D341Med (cell line): ENCODE measurements around the gene NIPBL.
"Not testable (repeated sequence)": the region's sequence is repeated elsewhere in the genome, so short reads cannot be mapped to it uniquely, and the experiment has no call there.

ENCODE experiments used
- DNase-seq: peaks from one replicate; pipeline ENCODE4 v3.0.0; 2012; ENCODE audit warnings: low spot score

Gene NIPBL

DNA sequence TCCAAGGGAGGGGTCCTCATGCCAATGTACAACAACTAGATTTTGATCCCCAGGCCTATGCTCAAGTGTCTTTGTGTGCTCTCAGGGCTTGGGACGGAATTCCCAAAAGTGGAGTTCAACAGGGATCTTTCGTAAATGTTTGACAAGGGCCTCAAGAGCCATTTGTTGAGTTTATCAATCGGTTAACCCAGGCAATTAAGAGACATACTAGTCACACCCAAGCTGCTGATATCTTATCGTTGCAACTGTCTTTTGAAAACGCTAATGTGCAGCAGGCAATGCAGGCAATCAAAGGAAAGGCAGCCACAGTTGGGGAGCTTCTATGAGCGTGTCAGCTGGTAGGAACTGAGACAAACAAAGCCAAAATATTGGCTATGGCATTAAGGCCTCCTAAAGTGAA lies 211.4 kb downstream of the NIPBL start:
- DNase-seq, result no peak

DNA sequence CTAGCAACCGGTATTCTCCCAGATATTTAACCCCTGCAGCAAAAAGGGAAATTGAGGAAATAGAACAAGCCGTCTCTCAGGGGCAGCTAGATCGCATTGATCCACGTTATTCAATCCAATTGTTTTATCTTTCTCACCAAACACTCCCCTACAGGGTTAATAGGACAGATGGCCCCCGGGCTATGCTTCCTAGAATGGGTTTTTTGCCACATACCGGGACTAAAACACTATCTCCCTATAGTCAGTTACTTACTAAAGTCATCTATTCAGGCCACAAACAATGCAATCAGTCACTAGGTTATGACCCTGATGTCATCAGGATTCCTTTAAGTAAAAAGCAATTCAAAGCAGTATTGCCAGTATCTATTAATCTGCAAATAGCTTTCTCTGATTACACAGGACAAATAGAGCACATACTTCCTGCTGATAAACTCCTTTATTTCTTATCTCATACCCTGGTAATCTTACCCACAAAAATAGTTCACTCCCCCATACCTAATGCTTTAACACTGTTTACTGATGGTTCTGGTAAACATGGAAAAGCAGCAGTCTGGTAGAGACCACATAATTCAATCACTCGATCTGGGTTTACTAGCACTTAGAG lies 213.7 kb downstream of the NIPBL start:
- no peak for DNase-seq

GRCh38 chr5:37090781-37091180 lies 214.2 kb downstream of the NIPBL start:
- no peak for DNase-seq

DNA sequence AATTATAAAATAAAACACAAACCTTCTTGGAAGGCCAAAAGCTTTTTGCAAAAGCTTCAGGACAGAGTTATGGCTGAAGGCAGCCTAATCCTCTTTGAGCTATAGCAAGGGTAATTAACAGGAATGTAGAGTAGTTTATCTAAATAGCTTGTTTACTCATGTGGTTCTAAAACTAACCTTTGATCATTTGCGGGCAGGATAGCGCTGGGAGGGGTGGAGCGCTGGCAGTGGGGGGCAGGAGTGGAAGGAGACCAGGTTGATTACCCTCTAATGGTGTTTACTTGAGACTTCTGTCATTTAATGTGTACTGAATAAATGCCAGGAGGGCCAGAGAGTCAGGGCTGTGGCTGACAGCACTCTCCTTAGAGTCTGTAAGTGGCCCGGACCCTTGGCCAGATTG lies 217.2 kb downstream of the NIPBL start:
- DNase-seq, result not testable (repeated sequence)

- not testable (repeated sequence) for DNase-seq
Observed at GRCh38 chr5:37099267-37099666, 222.7 kb downstream of the NIPBL start.

DNA sequence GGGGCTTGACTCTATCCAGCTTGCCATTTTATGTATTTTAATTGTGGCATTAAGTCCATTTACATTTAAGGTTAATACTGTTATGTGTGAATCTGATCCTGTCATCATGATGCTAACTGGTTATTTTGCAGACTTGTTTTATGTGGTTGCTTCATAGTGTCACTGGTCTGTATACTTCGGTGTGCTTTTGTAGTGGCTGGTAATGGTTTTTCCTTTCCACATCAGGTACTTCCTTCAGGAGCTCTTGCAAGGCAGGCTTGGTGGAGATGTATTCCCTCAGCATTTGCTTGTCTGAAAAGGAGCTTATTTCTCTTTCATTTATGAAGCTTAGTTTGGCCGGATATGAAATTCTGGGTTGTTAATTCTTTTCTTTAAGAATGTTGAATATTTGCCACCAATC lies 226.7 kb downstream of the NIPBL start:
- no peak for DNase-seq

GRCh38 chr5:37109338-37109737 lies 232.8 kb downstream of the NIPBL start:
- DNase-seq, result no peak

- DNase-seq, result no peak
Observed at GRCh38 chr5:37110135-37110534, 233.6 kb downstream of the NIPBL start.

- DNase-seq, result no peak
Observed at GRCh38 chr5:37111426-37112382, 235.1 kb downstream of the NIPBL start.

DNA sequence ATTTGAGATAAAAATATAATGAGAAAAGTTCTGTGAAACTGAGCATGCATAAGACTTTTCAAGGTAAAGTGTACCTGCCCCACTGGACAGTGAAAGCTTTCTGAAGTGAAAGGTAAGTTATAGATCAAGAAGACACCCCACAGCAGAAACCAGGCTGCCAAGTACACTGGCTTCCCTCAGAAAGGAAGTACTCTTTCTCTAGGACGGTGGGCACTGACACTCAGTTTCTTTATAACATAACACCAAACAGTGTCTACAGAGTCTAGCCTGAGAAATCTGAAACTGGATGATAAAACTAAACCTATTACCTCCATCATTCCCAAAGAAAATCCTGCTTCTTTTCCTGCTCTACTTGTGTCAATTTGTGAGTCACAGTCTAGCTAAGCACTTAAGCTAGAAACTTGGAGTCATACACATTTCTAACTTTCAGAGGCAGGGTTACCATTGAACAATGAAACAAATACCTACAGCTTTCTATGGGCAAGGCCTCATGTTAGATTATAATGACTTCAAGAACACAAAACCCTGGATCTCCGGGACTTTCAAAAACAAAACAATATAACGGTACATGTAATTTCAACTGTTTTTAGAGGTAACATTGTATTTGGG lies 235.9 kb downstream of the NIPBL start:
- DNase-seq, result no peak
